ENCODE measurements around the gene SOCS7. TPM values are rescaled to one million over a fixed set of nuclear protein-coding genes. Genes with fewer than 3 reads are reported as not detected.

SOCS7 gene
- polyA plus RNA-seq, 4 donors = 1.6 to 14.0 (median 7.6) TPM

GRCh38 chr17:38332735-38333134 lies 18.9 kb upstream of the SOCS7 start:
- WGBS, 3 donors = 85 to 89% (median 86%) methylated on average over 7 of the region's 7 CpGs
- Histone ChIP-seq H3K27ac (ENCODE audit: low read depth in 1 of 3, low read length in 2 of 3) (no peak overlapping the region), H3K4me1 (ENCODE audit: control insufficient read depth in 3 of 3, insufficient read depth in 2 of 3, low read depth in 1 of 3, low read length in 2 of 3) (no peaks in the 10 kb centered on the region), H3K9me3 (ENCODE audit: control insufficient read depth in 2 of 2, insufficient read depth in 1 of 2, low read depth in 1 of 2, low read length in 1 of 2) (no peaks in the 10 kb centered on the region), H3K36me3 (ENCODE audit: control insufficient read depth in 3 of 3, insufficient read depth in 2 of 3, low read depth in 1 of 3, low read length in 3 of 3) (no peaks in the 10 kb centered on the region), H3K4me3 (ENCODE audit: low read depth in 1 of 3, low read length in 3 of 3) (no peak overlapping the region), H3K27me3 (ENCODE audit: control insufficient read depth in 3 of 3, insufficient read depth in 3 of 3, low read length in 3 of 3) (no peaks in the 10 kb centered on the region)
- FAIRE-seq = no peak
- no peak for DNase-seq

- FAIRE-seq = no peak
- H3K4me1 ChIP-seq (ENCODE audit: control insufficient read depth in 3 of 3, insufficient read depth in 2 of 3, low read depth in 1 of 3, low read length in 2 of 3) = no peaks in the 10 kb centered on the region
- H3K36me3 ChIP-seq (ENCODE audit: control insufficient read depth in 3 of 3, insufficient read depth in 2 of 3, low read depth in 1 of 3, low read length in 3 of 3) = no peaks in the 10 kb centered on the region
- no peaks in the 10 kb centered on the region for H3K27me3 ChIP-seq (ENCODE audit: control insufficient read depth in 3 of 3, insufficient read depth in 3 of 3, low read length in 3 of 3)
- DNase-seq = peak in 1 of 2 donors; percentile 42
- no peak overlapping the region for H3K4me3 ChIP-seq (ENCODE audit: low read depth in 1 of 3, low read length in 3 of 3)
- H3K27ac ChIP-seq (ENCODE audit: low read depth in 1 of 3, low read length in 2 of 3) = no peak overlapping the region
- WGBS, 3 donors = 34 to 45% (median 45%) methylated on average over 12 of the region's 12 CpGs
- H3K9me3 ChIP-seq (ENCODE audit: control insufficient read depth in 2 of 2, insufficient read depth in 1 of 2, low read depth in 1 of 2, low read length in 1 of 2) = no peaks in the 10 kb centered on the region
Observed at GRCh38 chr17:38333635-38334295, 17.9 kb upstream of the SOCS7 start.

DNA sequence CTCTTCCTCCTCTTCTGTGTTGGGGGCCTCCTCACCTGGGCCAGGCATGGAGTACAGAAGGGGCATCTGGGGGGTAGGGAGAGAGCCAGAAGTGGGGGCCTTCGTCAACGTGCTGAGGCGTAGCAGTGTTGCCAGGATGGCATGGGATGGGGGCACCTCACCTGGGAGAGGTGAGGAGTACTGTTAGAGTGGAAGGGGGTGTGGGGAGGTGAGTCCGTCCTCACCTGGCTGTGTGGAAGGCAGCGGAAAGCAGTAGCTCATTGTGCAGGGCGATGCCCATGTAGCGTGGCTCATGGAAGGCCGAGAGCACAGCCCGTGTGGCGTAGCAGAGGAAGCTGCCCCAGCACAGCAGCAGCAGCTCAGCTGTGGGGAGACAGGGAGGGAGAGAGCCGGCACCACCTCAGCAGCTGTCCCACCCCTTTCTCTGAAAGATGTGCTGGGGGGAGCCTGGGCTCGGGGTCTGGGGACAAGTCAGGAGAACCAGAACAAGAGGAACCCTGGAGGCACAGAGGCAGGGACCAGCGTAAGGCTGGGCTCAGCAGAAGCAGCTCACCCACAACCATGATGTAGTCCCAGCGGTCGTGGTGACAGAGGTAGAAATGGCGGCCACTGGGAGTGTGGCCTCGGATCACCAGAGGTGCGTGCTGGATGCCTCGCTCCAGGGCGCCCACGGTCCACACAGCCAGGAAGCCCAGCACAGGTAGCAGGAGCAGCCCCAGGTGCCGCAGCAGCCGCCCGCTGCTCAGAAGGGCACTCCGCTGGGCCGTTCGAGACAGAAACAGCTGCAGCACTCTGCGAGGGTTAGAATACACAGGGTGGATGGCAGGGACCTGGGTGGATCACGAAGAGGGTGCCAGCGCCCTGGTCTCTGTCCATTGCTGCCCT lies 16.9 kb upstream of the SOCS7 start:
- no peak for DNase-seq
- WGBS, 3 donors = 76 to 86% (median 81%) methylated on average over 30 of the region's 30 CpGs
- H3K4me1 ChIP-seq (ENCODE audit: control insufficient read depth in 3 of 3, insufficient read depth in 2 of 3, low read depth in 1 of 3, low read length in 2 of 3) = no peaks in the 10 kb centered on the region

GRCh38 chr17:38336838-38337237 lies 14.8 kb upstream of the SOCS7 start:
- no peak overlapping the region for H3K27ac ChIP-seq (ENCODE audit: low read depth in 1 of 3, low read length in 2 of 3)
- no peaks in the 10 kb centered on the region for H3K4me1 ChIP-seq (ENCODE audit: control insufficient read depth in 3 of 3, insufficient read depth in 2 of 3, low read depth in 1 of 3, low read length in 2 of 3)
- no peak overlapping the region for H3K4me3 ChIP-seq (ENCODE audit: low read depth in 1 of 3, low read length in 3 of 3)
- 89 to 95% (median 94%) methylated on average over 11 of the region's 11 CpGs for WGBS, 3 donors
- H3K36me3 ChIP-seq (ENCODE audit: control insufficient read depth in 3 of 3, insufficient read depth in 2 of 3, low read depth in 1 of 3, low read length in 3 of 3) = no peaks in the 10 kb centered on the region
- H3K27me3 ChIP-seq (ENCODE audit: control insufficient read depth in 3 of 3, insufficient read depth in 3 of 3, low read length in 3 of 3) = no peaks in the 10 kb centered on the region
- no peaks in the 10 kb centered on the region for H3K9me3 ChIP-seq (ENCODE audit: control insufficient read depth in 2 of 2, insufficient read depth in 1 of 2, low read depth in 1 of 2, low read length in 1 of 2)
- FAIRE-seq (no peak), DNase-seq (no peak)

More for the DNA sequence above, 16.9 kb upstream of the SOCS7 start:
- Histone ChIP-seq H3K27me3 (ENCODE audit: control insufficient read depth in 3 of 3, insufficient read depth in 3 of 3, low read length in 3 of 3) (no peaks in the 10 kb centered on the region), H3K9me3 (ENCODE audit: control insufficient read depth in 2 of 2, insufficient read depth in 1 of 2, low read depth in 1 of 2, low read length in 1 of 2) (no peaks in the 10 kb centered on the region), H3K27ac (ENCODE audit: low read depth in 1 of 3, low read length in 2 of 3) (no peak overlapping the region), H3K36me3 (ENCODE audit: control insufficient read depth in 3 of 3, insufficient read depth in 2 of 3, low read depth in 1 of 3, low read length in 3 of 3) (no peaks in the 10 kb centered on the region), H3K4me3 (ENCODE audit: low read depth in 1 of 3, low read length in 3 of 3) (no peak overlapping the region)
- FAIRE-seq = no peak

DNA sequence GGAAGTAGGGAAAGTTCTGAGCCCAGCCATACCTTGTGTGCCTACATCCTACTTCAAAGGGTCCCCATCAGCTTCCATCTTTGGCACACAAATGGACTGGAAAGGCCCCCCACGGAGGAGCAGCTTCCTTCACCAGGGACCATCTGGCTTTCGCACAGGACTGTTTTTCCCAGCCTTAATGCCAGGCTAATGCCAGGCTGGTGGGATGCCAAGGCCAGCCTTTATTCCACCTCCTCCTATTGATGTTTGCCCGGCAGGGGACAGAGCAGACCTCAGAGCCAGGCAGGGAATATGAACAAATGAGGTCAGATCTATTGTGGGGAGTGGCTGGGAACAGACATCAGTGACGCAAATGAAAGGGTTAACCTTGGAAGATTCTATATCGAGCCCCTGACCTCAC lies 13.6 kb upstream of the SOCS7 start:
- Histone ChIP-seq H3K9me3 (ENCODE audit: control insufficient read depth in 2 of 2, insufficient read depth in 1 of 2, low read depth in 1 of 2, low read length in 1 of 2) (no peaks in the 10 kb centered on the region), H3K4me3 (ENCODE audit: low read depth in 1 of 3, low read length in 3 of 3) (no peak overlapping the region), H3K27ac (ENCODE audit: low read depth in 1 of 3, low read length in 2 of 3) (no peak overlapping the region), H3K4me1 (ENCODE audit: control insufficient read depth in 3 of 3, insufficient read depth in 2 of 3, low read depth in 1 of 3, low read length in 2 of 3) (no peaks in the 10 kb centered on the region), H3K36me3 (ENCODE audit: control insufficient read depth in 3 of 3, insufficient read depth in 2 of 3, low read depth in 1 of 3, low read length in 3 of 3) (no peaks in the 10 kb centered on the region), H3K27me3 (ENCODE audit: control insufficient read depth in 3 of 3, insufficient read depth in 3 of 3, low read length in 3 of 3) (peaks cover 0 to 2% (median 0%) of the 10 kb centered on the region in 3 donors)
- DNase-seq (no peak), FAIRE-seq (no peak)
- 73 to 78% (median 74%) methylated on average over 5 of the region's 5 CpGs for WGBS, 3 donors

GRCh38 chr17:38338535-38338934 lies 13.1 kb upstream of the SOCS7 start:
- Histone ChIP-seq H3K27me3 (ENCODE audit: control insufficient read depth in 3 of 3, insufficient read depth in 3 of 3, low read length in 3 of 3) (peaks cover 0 to 2% (median 0%) of the 10 kb centered on the region in 3 donors), H3K4me1 (ENCODE audit: control insufficient read depth in 3 of 3, insufficient read depth in 2 of 3, low read depth in 1 of 3, low read length in 2 of 3) (no peaks in the 10 kb centered on the region), H3K4me3 (ENCODE audit: low read depth in 1 of 3, low read length in 3 of 3) (no peak overlapping the region), H3K27ac (ENCODE audit: low read depth in 1 of 3, low read length in 2 of 3) (no peak overlapping the region), H3K36me3 (ENCODE audit: control insufficient read depth in 3 of 3, insufficient read depth in 2 of 3, low read depth in 1 of 3, low read length in 3 of 3) (no peaks in the 10 kb centered on the region), H3K9me3 (ENCODE audit: control insufficient read depth in 2 of 2, insufficient read depth in 1 of 2, low read depth in 1 of 2, low read length in 1 of 2) (no peaks in the 10 kb centered on the region)
- FAIRE-seq = no peak
- no peak for DNase-seq
- WGBS, 3 donors = 86 to 89% (median 88%) methylated on average over 4 of the region's 4 CpGs

GRCh38 chr17:38339891-38340290 lies 11.8 kb upstream of the SOCS7 start:
- no peak for DNase-seq
- H3K9me3 ChIP-seq (ENCODE audit: control insufficient read depth in 2 of 2, insufficient read depth in 1 of 2, low read depth in 1 of 2, low read length in 1 of 2) = no peaks in the 10 kb centered on the region
- H3K4me1 ChIP-seq (ENCODE audit: control insufficient read depth in 3 of 3, insufficient read depth in 2 of 3, low read depth in 1 of 3, low read length in 2 of 3) = no peaks in the 10 kb centered on the region
- no peaks in the 10 kb centered on the region for H3K36me3 ChIP-seq (ENCODE audit: control insufficient read depth in 3 of 3, insufficient read depth in 2 of 3, low read depth in 1 of 3, low read length in 3 of 3)
- H3K27me3 ChIP-seq (ENCODE audit: control insufficient read depth in 3 of 3, insufficient read depth in 3 of 3, low read length in 3 of 3) = peaks cover 0 to 5% (median 2%) of the 10 kb centered on the region in 3 donors
- no peak for FAIRE-seq
- H3K4me3 ChIP-seq (ENCODE audit: low read depth in 1 of 3, low read length in 3 of 3) = no peak overlapping the region
- H3K27ac ChIP-seq (ENCODE audit: low read depth in 1 of 3, low read length in 2 of 3) = no peak overlapping the region

DNA sequence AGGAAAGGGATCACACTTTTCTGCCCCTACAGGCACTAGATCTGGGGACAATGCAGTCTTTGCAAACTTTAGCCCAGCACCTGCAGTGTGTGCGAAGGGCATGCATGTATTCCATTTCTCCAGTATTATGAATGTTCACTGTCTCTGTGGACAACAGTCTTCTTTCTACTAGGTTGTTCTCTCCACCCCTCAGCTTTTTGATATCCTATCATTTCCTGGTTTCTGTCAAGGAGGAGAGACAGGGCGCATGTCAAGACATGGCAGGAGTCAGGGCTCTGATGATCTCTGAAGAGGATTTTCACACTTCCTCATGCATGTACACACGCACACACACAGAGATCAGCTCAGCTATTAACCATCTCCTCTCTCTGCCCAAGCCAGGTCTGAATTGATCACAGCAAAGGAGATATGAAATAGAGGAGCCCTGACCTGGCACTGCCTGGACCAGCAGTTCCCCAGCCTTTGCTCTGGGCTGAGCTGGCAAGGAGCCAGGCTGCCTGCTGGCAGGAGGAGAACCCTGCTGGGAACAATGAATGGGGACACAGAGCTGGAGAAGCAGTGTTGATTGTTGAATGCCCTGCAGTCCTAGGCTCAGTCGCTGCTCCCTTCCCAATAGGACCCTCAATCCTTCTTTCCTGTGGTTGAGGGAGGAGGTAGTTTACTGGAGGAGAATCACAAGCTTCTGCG lies 10.5 kb upstream of the SOCS7 start:
- 28 to 52% (median 46%) methylated on average over 5 of the region's 5 CpGs for WGBS, 3 donors
- DNase-seq (peak; percentile 57 to 66), FAIRE-seq (no peak)
- H3K27ac ChIP-seq (ENCODE audit: low read depth in 1 of 3, low read length in 2 of 3) = no peak overlapping the region
- H3K9me3 ChIP-seq (ENCODE audit: control insufficient read depth in 2 of 2, insufficient read depth in 1 of 2, low read depth in 1 of 2, low read length in 1 of 2) = no peaks in the 10 kb centered on the region
- H3K36me3 ChIP-seq (ENCODE audit: control insufficient read depth in 3 of 3, insufficient read depth in 2 of 3, low read depth in 1 of 3, low read length in 3 of 3) = no peaks in the 10 kb centered on the region
- H3K4me3 ChIP-seq (ENCODE audit: low read depth in 1 of 3, low read length in 3 of 3) = no peak overlapping the region
- H3K4me1 ChIP-seq (ENCODE audit: control insufficient read depth in 3 of 3, insufficient read depth in 2 of 3, low read depth in 1 of 3, low read length in 2 of 3) = no peaks in the 10 kb centered on the region
- H3K27me3 ChIP-seq (ENCODE audit: control insufficient read depth in 3 of 3, insufficient read depth in 3 of 3, low read length in 3 of 3) = peaks cover 0 to 5% (median 2%) of the 10 kb centered on the region in 3 donors

Data from small intestine (tissue), 7 donors.